T47D (cell line): ENCODE data around the gene ATP5IF1.
A peak's percentile ranks its signal among the peaks of the same experiment; 100 is the strongest.

Source experiments
- DNase-seq, 2 experiments: peaks; one replicate each; pipeline versions ENCODE4 v3.0.0 to v3.0.0-alpha.2; 2011 to 2012; ENCODE audit warnings: low read depth in 1 of 2, low spot score in 1 of 2
- JUND ChIP-seq: IDR thresholded peaks from 2 replicates; pipeline ENCODE4 v1.6.1; 2012; ENCODE audit warnings: low read depth
- in situ Hi-C: cut with HindIII; loops from 2 replicates; pipeline ENCODE4 v1.10.0; 2016; ENCODE audit warnings: low sequenced_read_pairs, low pct_unique_long_range_greater_than_20kb

Gene ATP5IF1

DNA sequence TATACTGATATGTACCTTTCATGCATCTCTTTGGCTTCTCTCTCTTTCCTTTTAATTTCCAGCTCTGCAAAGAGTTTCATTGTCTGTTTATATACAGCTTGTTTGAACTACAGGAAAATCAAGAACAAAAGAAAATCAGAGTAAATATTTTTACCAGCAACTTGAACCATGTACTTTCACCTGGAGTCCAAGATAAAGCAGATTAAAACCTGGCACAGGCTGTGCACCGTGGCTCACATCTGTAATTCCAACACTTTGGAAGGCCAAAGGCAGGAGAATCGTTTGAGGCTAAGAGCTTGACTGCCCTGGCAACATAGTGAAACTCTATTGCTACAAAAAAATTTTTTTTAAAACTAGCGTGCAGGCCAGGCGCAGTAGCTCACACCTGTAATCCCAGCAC is 30.7 kb upstream of the ATP5IF1 start:
- TF ChIP-seq JUND = no peak
- DNase-seq = no peak
- in situ Hi-C loops = no loop called here

GRCh38 chr1:28208818-28209441 is 27.0 kb upstream of the ATP5IF1 start:
- peak; percentile 38 to 76 for DNase-seq
- in situ Hi-C loops = no loop called here
- TF ChIP-seq JUND = no peak

DNA sequence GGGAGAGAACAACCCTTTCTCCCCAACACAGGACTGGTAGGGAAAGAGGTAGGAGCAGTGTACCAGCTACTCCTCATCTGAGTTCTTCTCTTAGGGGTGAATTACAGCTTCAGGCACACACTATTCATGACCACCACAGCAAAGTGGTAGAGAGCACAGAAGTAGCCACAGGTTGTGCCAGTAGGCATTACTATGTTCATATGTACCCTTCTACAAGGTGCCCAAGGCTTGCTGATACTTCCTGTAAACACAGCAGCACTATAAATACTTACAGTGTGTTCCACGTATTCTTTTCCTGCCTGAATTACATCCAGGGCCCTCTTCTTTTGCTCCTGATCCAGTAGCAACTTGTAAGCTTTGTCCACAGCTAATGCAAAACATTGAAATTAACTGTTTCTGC is 26.2 kb upstream of the ATP5IF1 start:
- no peak for TF ChIP-seq JUND
- in situ Hi-C loops = no loop called here
- DNase-seq = no peak

DNA sequence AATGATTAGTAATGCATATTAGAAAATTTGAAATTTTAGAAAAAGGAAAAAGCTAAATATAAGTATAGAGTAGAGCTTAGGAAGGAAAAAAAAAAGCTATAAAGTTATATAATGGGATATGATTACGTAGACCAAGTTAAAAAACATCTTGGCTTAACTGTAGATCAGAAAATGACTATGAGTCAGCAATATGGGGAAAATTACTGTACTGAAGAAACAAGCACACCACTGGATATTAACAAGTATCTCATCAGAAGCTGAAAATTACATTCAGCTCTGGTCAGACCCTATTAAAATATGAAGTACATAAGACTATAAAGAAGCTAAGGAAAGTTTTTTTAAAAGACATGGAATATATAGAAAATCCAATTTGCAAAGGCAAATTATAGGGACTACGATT is 22.6 kb upstream of the ATP5IF1 start:
- in situ Hi-C loops = no loop called here
- TF ChIP-seq JUND = no peak
- no peak for DNase-seq

DNA sequence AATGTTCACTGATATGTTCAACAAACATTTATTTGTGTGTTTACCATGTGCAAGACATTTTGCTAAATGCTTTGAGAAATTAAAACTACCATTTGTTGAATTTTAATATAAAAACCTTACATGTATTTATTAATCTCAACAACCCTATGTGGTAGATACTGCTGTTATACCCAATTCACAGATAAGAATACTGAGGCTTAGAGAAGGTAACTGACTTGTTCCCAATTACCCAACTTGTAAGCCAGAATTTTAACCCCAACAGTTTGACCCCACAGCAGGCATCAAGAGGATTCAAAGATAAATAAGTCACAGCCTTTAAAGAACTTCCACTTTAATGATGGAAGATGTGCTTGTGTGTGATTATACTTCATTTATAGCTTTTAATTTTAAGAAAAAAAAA is 6.8 kb upstream of the ATP5IF1 start:
- no peak for TF ChIP-seq JUND
- no peak for DNase-seq
- in situ Hi-C loops = no loop called here

DNA sequence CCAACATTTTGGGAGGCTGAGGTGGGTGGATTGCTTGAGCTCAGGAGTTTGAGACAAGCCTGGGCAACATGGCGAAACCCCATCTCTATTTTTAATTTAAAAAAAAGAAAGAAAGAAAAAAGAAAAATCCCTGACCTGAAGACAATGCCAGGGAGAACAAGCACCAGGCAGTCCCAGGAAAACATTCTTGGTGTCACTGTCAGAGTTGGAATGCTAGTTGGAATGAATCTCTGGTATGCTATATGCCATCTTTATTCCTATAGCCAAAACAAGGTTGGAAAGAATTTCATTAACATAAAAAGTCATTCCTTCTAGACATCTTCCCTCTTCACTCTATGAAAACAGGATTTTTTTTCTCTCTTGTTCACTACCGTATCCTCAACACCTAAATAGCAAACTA is 5.9 kb upstream of the ATP5IF1 start:
- in situ Hi-C loops = no loop called here
- no peak for DNase-seq
- no peak for TF ChIP-seq JUND

DNA sequence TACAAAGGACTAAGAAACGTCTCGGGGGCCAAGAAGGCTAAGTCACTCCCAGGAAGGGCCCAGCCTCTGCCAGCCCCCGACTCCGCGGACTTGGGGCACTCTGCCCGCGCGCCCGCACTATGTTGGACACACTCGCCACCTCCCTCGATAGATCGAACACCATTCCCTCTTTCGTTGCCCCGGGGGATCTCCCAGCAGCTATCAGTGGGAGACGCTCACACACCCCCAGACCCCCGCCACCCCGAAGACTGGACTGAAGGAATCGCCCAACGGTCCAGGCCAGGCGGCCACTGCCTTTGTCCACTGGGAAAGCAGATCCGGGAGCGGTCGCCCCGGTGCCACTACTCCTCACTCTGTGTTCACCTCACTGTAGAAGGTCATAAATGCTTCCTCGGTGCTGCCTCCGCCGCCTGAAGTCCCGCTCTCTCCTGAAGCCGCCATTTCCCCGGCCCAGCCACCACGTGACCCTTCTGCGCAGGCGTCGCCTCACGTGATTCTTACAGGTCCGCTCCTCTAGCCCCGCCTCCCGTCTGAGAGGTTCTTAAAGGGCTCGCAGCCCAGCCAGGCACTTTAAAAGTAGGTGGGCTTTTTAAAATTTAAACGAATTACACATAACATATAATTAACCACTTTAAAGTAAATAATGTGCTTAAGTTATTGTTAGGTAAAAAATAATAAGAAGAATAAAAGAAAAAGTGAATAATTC is 3.2 kb upstream of the ATP5IF1 start, which contains the start of gene DNAJC8:
Gene DNAJC8 (minus strand): TSS at position 472 of the 706 bp plus-strand sequence. CDS start 31 bp downstream, at position 441.
- DNase-seq = peak; percentile 83 to 87
- in situ Hi-C loops = no loop called here
- TF ChIP-seq JUND = no peak

- no peak for DNase-seq
- no peak for TF ChIP-seq JUND
- in situ Hi-C loops = no loop called here
These were observed 2.7 kb upstream of the ATP5IF1 start for GRCh38 chr1:28233264-28233606.

DNA sequence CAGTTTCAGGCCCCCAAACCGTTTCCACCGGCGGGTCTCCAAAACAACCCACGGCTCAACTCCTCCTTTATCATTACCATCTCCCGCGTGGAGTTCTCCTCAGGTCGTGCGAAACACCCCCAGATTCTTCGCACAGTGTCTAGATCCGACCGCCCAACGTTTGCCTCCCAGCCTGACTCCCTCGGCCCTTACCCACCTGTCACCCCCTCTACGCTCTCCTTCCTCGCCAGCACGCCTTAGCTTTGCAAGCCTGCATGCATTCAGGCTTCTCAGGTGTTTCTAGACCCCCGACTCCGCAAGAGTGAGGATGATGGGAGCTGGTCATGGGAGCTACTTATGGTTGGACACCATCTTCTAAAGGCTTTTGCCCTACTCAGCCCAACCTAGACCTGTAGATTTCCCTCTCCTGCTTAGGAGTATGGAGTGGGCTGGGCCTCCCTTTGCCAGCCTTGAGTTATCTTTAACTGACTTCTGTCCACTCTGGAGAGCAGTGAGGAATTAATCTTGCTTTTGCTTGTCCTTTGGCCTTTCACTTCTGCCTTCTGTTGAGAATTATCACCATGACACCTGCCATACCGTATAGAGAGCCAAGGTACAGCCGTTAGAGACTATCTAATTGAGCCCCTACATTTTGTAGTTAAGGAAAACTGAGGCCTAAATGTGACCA is 865 bp downstream of the ATP5IF1 start:
- DNase-seq = no peak
- no peak for TF ChIP-seq JUND
- in situ Hi-C loops = no loop called here

GRCh38 chr1:28239004-28239403 is 3.1 kb downstream of the ATP5IF1 start:
- no peak for DNase-seq
- no peak for TF ChIP-seq JUND
- in situ Hi-C loops = no loop called here

- in situ Hi-C loops = no loop called here
- TF ChIP-seq JUND = no peak
- no peak for DNase-seq
These were observed 4.1 kb downstream of the ATP5IF1 start for GRCh38 chr1:28240024-28240423.

DNA sequence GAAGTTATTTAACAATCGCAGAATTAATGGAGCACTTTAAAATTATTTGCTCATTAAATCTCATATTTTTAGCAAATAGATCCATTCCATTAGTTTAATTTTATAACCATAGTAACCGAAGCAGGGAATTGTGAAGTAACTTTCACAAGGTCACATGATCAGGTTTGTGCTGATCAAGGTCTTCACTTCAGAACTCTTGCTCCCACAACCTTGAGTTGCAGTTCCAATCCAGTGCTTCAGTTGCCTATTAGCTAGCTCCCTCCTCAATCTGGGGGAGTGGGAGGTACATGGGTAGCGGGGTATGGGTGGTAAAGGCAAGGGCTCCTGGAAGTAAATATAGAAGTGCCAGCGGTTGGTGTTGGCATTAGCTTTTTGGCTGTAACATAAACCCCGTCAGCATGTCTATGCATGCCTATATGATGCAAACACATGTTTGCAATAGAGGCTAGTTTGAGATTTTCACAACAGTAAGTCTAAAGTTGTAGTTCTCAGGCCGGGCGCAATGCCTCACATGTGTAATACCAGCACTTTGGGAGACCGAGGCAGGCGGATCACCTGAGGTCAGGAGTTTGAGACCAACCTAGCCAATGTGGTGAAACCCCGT is 5.8 kb downstream of the ATP5IF1 start:
- TF ChIP-seq JUND = no peak
- DNase-seq = no peak
- in situ Hi-C loops = no loop called here

GRCh38 chr1:28243685-28244311 is 7.9 kb downstream of the ATP5IF1 start:
- no peak for TF ChIP-seq JUND
- in situ Hi-C loops = no loop called here
- DNase-seq = no peak
